Prostate gland (tissue), 2 donors: Measurements from ENCODE around the gene POLR1A.

Source experiments
- CTCF ChIP-seq, 4 experiments: fragments of 200-600 bp in 2 of 4; fragments of 450-650 bp in 2 of 4; sonication (generic) in 2 of 4; IDR thresholded peaks; 1 replicate in 3 of 4; 2 replicates in 1 of 4; pipeline ENCODE4 v1.5.1; 2016 to 2019; ENCODE audit warnings: antibody characterized with exemption in 4 of 4, mild to moderate bottlenecking in 2 of 4, moderate library complexity in 2 of 4
- POLR2A ChIP-seq: fragments of 450-650 bp; IDR thresholded peaks from one replicate; pipeline ENCODE4 v1.6.1; 2016; ENCODE audit warnings: antibody characterized with exemption, mild to moderate bottlenecking
- POLR2AphosphoS5 ChIP-seq: sonication (generic); formaldehyde crosslinking; IDR thresholded peaks from one replicate; pipeline ENCODE4 v1.6.1; 2017; ENCODE audit warnings: antibody characterized with exemption

- TF ChIP-seq CTCF (IDR thresholded peaks at IDR 0.05) (no peak), POLR2AphosphoS5 (no peak), POLR2A (no peak)
Observed at GRCh38 chr2:86055314-86055713, 50.4 kb downstream of the POLR1A start.
